Measurements from ENCODE around the gene GNAZ. TPM values are rescaled to one million over a fixed set of nuclear protein-coding genes. Genes with fewer than 3 reads are reported as not detected.

The GNAZ gene
- total RNA-seq, 4 donors from 2014 or later, result 50.1 to 89.2 (median 55.0) TPM

- WGBS, 2 donors (ENCODE audit: low coverage in 1 of 2), result 84% methylated on average over 3 of the region's 4 CpGs; no CpG with 5 or more reads in 1 of the 2 donors
- TF ChIP-seq CTCF (IDR thresholded peaks at IDR 0.05), result no peak
- no peak for TF ChIP-seq POLR2AphosphoS5 (IDR thresholded peaks at IDR 0.05)
- no peak for TF ChIP-seq EP300 (IDR thresholded peaks at IDR 0.05)
- TF ChIP-seq POLR2A (IDR thresholded peaks at IDR 0.05), result no peak
- Histone ChIP-seq H3K4me3 (peak overlapping the region in 1 of 2 donors; percentile 65), H3K9me3 (no peaks in the 10 kb centered on the region), H3K36me3 (peaks cover 0 to 4% of the 10 kb centered on the region in 2 donors), H3K27ac (peak overlapping the region in 3 of 4 donors; percentile 77 to 84 (median 84)), H3K27me3 (no peaks in the 10 kb centered on the region), H3K4me1 (peaks cover 0 to 62% (median 14%) of the 10 kb centered on the region in 3 donors)
- no peak for ATAC-seq
Observed at GRCh38 chr22:23144432-23144831, 74.1 kb downstream of the GNAZ start.

GRCh38 chr22:23144932-23145877, 74.9 kb downstream of the GNAZ start, which contains the start of gene RAB36:
TSS of gene RAB36 (plus strand) at chr22:23145477. CDS start at chr22:23146617, 1,140 bp downstream.
- ATAC-seq, result peak; percentile 93
- Histone ChIP-seq H3K9me3 (no peaks in the 10 kb centered on the region), H3K27me3 (no peaks in the 10 kb centered on the region), H3K36me3 (peaks cover 0 to 11% of the 10 kb centered on the region in 2 donors), H3K4me3 (peak within 1 kb of the TSS; percentile 31 to 65), H3K4me1 (peaks cover 0 to 62% (median 14%) of the 10 kb centered on the region in 3 donors), H3K27ac (peak within 1 kb of the TSS; percentile 4 to 84 (median 80))
- TF ChIP-seq POLR2A (IDR thresholded peaks at IDR 0.05) (peak in 1 of 2 donors; percentile 16), EP300 (IDR thresholded peaks at IDR 0.05) (no peak), POLR2AphosphoS5 (IDR thresholded peaks at IDR 0.05) (peak; percentile 64), CTCF (IDR thresholded peaks at IDR 0.05) (no peak)
- WGBS, 2 donors (ENCODE audit: low coverage in 1 of 2), result 0 to 20% methylated on average over 2 to 7 of the region's 62 CpGs

- 75 to 77% methylated on average over 1 to 2 of the region's 2 CpGs for WGBS, 2 donors (ENCODE audit: low coverage in 1 of 2)
- Histone ChIP-seq H3K4me3 (peak overlapping the region; percentile 31 to 65), H3K36me3 (peaks cover 0 to 19% of the 10 kb centered on the region in 2 donors), H3K27ac (peak overlapping the region; percentile 4 to 84 (median 80)), H3K9me3 (no peaks in the 10 kb centered on the region), H3K4me1 (peaks cover 0 to 62% (median 14%) of the 10 kb centered on the region in 3 donors), H3K27me3 (no peaks in the 10 kb centered on the region)
- ATAC-seq, result no peak
- TF ChIP-seq CTCF (IDR thresholded peaks at IDR 0.05) (no peak), EP300 (IDR thresholded peaks at IDR 0.05) (no peak), POLR2A (IDR thresholded peaks at IDR 0.05) (no peak), POLR2AphosphoS5 (IDR thresholded peaks at IDR 0.05) (no peak)
Observed at GRCh38 chr22:23145878-23146470, 75.7 kb downstream of the GNAZ start.

- WGBS, 2 donors (ENCODE audit: low coverage in 1 of 2), result 63 to 74% methylated on average over 1 to 4 of the region's 8 CpGs
- H3K9me3 ChIP-seq, result no peaks in the 10 kb centered on the region
- H3K4me3 ChIP-seq, result no peak overlapping the region
- ATAC-seq, result no peak
- H3K36me3 ChIP-seq, result peaks cover 0 to 26% of the 10 kb centered on the region in 2 donors
- no peaks in the 10 kb centered on the region for H3K27me3 ChIP-seq
- H3K4me1 ChIP-seq, result peaks cover 0 to 57% (median 11%) of the 10 kb centered on the region in 3 donors
- H3K27ac ChIP-seq, result peak overlapping the region in 3 of 4 donors; percentile 77 to 84 (median 84)
- TF ChIP-seq POLR2AphosphoS5 (IDR thresholded peaks at IDR 0.05) (no peak), EP300 (IDR thresholded peaks at IDR 0.05) (no peak), CTCF (IDR thresholded peaks at IDR 0.05) (no peak), POLR2A (IDR thresholded peaks at IDR 0.05) (no peak)
Observed at GRCh38 chr22:23146478-23147205, 76.3 kb downstream of the GNAZ start.

Data from gastroesophageal sphincter (tissue), 4 donors.